Measurements from ENCODE around the gene DYSF.

DYSF gene

DNA sequence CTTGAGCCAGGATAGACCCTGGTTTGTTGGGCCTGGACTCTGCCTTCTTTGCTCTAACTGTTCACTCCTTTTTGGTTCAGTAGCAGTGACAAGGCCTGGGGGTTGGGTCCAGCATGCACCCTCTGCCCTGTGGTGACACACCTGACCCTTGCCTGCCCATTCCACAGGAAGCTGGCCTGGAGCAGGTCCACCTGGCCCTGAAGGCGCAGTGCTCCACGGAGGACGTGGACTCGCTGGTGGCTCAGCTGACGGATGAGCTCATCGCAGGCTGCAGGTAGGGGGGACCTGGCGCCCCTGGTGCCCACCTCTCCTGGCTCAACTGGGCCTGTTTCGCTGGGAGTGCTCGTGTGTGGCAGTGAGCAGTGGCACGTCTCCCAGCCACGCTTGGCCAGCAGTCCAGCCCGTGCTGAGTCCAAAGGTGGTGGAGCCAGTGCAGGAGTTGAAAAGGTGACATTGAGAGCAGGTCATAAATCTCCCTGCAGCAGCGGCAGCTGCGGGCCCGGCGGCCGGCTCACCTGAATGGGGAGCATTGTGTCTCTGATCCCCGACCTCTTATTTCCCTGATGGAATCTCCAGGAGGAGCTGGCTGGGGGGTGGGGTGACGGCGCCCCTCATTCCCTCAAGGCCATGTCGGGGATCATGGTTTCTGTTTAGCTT is 102.6 kb downstream of the DYSF start:
- DNase-seq = no peak

DNA sequence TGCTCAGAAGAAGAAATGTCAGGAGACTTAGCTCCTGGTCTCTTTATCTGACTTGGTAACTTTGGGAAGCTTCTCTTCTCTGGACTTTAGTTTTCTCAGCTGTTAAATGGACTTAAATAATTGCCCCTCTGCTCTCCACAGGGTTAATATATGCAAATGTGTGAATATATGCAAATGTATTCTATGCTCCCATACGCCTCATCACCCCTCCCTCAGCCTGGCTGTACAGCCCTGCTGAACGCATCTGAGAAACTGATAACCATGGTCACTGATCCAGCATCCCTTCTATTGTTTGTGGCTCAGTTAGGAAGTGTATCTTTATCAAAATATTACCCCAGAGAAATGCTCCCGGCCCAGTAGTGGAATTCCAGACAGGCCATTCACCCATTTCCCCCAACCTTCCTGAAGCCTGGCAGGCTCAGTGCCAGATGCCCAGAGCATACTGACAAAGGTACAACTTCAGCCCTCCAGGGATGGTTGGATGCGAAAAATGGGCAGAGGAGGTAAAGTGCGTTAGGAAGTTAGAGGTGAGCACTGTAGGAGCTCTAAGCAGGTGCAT is 103.4 kb downstream of the DYSF start:
- DNase-seq = no peak

DNA sequence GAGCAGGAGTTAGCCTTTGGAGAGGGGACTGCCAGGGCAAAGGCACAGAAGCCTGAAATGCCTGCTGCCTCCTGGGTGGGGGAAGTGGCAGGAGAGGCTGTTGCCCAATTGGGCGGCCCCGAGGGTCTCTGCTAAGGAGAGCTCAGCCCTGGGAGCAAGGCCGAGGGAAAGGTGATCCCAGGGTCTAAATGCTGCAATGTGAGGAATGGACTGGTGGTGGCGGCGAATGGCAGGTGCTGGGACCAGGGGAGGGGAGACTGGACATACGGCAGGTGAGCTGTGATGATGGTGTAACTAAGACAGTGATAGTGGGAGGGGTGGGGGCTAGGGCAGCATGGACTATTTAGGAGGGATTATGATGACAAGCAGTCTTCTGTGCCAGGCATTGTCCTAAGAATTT is 104.0 kb downstream of the DYSF start:
- no peak for DNase-seq

DNA sequence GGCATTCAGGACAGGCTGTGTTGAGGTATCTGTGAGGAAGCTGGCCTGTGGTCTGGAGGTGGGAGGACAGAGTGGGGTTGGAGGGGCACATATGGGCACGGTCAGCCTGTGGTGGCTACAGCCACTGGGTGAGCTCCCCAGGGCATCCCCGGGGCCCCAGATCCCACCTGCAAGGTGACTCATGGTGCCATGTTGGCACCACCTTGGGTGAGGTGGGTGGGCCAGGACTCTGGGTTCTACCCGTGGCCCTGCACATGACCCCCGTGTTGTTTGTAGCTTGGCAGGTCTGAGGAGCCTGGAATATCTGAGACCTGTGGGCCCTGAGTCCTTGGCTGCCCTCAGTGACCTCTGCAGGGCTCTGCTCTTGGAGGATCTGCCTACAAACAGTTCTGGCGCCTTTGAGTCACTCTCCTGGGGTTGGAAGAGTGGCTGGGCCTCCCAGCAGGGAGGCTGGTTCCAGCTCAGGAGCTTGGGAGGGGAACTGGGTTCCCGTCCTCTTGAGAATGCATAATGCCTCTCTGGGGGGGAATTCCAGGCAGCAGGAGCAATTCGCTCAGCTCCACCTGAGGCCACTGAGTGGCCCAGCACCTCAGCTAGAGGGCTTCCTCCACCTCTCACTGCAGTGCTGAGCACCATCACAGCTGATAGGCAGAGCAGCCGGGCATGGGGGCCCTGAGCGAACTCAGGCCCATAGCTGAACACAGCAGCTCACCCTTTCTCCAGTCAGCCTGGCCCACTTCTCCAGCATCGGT is 105.1 kb downstream of the DYSF start:
- no peak for DNase-seq

DNA sequence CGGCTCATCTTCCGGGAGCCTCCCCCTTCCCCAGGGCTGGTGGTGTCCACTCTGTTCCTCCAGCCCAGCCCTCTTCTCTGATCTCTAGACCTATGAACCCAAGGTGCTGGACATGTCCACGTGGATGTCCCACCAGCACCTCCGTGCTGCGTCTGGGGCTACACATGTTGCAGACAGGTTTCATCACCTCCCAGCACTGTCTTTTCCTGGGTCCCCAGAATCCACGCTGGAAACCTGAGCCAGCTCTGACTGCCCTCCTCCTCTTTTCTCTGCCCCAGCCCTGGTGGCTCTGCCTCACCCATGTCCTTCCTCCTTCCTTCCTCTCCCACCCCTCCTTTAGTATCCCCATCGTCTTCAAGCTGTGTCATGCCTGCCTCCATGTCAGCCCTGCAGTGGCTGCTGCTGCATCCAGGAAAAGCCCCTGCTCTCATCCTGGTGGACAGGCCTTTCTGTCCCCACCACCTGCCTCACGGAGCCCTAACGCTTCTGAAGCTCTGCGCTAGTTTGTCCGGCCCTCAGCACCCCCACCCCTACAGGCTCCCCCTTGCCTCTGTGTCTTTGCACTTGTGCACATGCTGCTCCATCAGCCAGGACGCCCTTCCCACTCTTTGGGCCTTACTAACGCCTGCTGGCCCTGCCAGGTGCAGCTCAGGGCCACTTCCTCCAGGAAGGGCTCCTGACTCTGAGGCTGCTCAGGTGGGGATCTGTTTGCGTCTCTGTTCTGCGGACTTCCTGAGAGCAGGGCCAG is 105.9 kb downstream of the DYSF start:
- no peak for DNase-seq

DNA sequence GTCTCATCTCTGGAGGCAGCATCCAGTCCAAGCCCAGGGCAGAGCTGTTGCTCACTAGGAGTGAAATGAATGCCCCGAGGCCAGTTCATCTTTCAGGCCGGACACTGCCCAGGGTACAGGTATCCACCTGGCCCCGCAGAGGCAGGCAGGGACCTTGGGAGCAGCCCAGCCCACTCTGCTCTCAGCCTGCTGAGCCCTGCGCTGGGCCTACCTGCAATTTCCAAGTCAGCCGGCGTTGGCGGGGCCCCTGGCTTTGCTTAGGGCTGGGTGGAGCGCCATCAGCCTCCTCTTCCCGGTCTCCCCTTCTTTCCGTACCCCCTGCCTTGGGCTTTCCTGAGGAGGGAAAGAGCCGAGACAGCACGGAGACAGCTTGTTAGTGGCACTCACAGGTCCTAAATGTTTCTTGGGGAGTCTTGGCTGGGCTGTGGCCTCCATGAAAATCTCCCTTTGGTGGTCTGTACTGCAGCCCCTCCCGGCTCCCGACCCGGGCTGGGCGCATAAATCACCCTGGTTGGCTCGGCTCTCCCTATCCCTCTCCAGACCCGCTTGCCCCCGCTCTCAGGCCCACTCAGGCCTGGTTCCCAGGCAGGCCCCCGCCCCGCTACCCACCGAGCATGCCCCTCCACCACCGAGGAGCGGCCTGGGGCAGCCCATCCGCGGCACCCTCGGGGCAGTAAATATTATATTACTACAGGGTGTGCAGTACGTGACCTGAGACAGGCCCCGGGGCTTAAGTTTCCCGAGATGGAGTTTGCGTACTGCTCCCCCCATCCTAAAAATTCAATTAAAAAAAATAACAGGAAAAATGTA is 106.7 kb downstream of the DYSF start:
- DNase-seq = no peak

DNA sequence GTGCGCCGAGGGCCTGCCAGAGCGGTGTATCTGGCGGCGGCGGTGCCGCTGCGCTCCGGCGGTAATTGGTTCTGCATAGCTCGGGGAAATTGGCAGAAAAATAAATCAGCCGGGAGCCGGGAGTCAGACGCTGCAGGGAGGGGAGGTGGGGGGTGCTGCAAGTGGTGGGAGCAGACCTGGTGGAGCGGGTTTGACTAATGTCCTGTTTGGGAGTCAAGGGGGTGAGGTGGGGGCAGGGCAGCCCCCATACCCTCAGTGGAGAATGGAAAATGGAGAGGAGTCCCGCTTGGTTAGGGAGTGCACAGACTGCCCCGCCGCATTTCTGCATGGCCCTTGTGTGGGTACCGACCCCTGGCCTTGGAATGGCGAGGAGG is 107.3 kb downstream of the DYSF start:
- no peak for DNase-seq

DNA sequence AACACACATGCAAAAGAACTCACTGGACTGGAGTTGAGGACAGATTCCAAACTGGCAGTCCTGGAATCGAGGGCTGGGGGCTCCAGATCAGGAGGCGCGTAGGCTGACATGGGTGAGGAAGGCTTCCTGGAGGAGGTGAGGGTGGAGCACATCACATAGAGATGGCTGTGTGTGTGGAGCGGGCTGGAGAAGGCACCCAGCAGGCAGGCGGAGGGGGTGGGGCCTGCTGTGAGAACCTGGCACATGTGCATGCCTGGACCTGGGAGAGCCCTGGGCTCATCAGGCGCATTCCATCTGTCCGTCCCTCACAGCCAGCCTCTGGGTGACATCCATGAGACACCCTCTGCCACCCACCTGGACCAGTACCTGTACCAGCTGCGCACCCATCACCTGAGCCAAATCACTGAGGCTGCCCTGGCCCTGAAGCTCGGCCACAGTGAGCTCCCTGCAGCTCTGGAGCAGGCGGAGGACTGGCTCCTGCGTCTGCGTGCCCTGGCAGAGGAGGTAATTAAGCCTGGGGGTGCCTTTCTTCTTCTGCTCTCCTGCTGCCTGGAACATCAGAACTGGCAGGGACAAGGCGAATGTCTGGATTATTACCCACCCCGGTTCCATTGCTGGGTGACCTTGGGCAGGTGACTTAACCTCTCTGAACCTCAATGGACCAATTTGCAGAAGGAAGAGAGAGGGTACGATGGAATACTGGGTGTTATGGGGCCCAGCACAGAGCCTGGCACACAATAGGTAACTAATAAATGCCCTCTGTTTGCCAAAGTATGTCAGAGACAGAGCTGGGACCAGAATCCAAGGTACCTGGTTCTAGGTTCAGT is 108.3 kb downstream of the DYSF start:
- no peak for DNase-seq

DNA sequence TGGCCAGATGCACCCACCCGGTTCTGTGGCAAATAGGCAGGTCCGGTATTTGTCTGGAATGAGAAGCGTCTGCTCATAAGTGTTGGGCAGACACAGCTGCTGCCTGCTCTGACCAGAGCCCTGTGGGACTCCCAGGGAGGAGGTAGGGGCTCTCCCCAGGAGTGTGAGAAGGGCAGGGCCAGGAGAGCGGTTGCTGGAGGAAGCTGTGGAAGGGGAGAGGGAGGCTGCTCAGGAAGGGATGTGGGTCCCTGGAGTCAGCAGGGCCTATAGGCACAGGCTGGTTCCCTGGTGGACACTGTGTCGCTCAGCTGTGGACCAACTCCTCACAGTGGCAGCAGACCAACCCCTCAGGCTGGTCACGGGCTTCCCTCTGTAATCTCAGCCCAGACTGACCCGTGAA is 109.2 kb downstream of the DYSF start:
- no peak for DNase-seq

DNA sequence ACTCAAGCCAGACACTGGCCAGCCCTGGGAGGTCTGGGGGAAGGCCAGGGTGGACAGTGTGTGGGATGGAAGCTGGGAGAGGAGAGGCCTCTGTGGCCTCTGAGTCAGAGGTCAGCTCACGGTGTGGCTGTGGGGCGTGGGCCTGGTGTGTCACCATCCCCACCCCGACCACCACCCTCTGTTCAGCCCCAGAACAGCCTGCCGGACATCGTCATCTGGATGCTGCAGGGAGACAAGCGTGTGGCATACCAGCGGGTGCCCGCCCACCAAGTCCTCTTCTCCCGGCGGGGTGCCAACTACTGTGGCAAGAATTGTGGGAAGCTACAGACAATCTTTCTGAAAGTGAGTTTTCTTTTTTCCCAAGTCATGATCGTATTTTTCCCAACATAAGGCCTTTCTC is 110.5 kb downstream of the DYSF start:
- DNase-seq = no peak

DNA sequence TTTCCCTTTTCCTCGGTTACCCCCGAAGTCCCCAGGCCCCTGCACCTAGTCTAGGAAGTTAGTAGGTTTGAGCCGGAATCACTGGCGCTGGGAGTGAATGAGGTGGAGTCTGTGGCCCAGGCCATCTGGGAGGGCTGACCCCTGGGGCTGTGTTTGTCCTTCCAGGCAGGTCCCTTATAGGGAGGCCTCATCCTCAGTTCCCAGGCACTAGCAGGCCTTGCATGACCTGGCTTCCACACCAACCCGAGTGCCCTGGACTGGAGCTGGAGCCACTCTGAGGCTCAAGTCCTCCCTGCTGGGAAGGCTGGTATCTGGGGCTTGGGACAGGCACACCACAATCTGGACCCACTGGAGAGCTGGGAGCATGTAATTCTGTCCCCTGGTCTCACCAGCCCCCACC is 111.0 kb downstream of the DYSF start:
- no peak for DNase-seq

DNA sequence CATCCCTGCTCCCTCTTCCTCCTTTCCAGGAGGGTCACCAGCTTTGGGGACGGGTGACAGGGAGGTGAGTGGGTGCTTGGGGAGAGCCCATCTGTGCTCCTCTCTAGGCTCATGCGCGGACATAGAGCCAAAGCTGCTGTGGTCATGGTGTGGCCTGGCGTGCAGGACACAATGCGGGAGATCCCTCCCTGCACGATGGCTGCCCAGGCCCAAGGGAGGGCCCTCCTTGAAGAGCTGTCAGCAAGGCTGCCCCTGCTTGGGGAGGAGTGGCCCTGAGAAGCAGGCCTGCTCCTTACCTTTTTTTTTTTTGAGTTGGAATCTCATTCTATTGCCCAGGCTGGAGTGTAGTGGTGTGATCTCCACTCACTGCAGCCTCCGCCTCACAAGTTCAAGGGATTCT is 111.4 kb downstream of the DYSF start:
- DNase-seq = no peak

DNA sequence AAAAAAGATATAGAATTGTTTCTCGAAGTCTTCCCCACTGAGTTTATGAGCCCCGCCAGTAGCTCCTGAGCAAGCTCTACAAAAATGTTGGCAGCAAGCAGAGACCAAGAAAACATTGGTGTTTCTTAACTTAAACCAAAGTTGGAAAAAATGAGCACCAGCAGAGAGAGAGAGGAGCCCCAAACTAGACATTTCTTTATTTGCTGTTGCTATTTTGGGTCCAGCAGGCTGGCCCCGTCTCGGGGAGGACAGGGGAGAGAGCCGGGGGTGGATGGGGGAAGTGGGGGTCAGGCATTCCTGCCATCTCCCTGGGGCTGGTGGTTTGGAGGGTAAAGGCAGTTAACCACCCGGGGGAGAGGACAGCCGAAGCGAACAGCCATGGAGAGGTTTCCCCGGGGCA is 113.0 kb downstream of the DYSF start:
- no peak for DNase-seq

DNA sequence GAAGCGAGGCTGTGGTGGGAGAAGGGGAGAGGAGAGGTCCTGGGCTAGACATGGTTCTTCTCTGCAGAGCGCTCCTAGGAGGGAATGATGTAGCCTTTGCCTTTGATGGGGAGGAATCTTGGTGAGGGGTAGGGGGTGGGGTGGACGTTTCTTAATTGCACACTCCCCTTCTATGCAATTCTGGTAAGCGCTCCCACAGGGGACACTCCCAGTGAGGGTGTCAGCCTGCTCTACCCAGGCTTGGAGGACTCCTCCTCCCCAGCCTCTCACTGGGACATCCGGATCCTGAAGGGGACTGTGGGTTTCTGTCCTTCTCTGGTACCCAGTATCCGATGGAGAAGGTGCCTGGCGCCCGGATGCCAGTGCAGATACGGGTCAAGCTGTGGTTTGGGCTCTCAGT is 114.3 kb downstream of the DYSF start:
- DNase-seq = no peak

DNA sequence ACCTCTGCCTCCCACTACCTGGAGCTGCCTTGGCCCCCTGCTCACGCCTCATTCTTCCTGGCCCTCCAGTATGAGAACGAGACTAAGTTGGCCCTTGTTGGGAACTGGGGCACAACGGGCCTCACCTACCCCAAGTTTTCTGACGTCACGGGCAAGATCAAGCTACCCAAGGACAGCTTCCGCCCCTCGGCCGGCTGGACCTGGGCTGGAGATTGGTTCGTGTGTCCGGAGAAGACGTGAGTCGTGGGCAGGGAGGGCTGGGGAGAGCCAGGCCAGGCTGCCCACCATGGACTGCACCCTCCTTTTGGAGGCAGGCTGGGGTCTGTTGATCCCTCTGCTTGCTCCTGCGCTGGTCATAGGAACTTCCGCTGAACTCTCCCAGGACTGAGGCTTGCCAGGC is 114.7 kb downstream of the DYSF start:
- DNase-seq = no peak

DNA sequence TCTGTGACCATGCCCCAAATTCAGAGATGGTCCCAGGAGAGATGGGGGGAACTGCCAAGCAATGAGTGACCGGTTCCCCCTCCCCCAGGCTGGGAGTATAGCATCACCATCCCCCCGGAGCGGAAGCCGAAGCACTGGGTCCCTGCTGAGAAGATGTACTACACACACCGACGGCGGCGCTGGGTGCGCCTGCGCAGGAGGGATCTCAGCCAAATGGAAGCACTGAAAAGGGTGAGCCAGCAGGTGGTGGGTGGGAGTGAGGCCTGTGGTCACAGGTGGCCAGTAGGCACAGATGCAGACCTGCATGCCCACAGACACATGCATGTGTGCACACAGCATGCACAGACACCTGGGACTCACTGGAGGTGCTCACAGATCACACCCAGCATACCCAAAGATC is 117.2 kb downstream of the DYSF start:
- DNase-seq = no peak

DNA sequence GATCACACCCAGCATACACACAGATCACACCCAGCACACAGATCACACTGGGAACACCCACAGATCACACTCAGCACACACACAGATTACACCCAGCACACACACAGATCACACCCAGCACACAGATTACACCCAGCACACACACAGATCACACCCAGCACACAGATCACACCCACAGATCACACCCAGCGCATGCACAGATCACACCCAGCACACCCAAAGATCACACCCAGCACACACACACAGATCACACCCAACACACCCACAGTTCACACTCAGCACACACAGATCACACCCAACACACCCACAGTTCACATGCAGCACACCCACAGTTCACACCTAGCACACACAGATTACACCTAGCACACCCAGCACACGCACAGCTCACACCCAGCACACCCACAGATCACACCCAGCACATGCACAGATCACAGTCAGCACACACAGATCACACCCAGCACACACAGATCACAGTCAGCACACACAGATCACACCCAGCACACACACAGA is 117.6 kb downstream of the DYSF start:
- no peak for DNase-seq

DNA sequence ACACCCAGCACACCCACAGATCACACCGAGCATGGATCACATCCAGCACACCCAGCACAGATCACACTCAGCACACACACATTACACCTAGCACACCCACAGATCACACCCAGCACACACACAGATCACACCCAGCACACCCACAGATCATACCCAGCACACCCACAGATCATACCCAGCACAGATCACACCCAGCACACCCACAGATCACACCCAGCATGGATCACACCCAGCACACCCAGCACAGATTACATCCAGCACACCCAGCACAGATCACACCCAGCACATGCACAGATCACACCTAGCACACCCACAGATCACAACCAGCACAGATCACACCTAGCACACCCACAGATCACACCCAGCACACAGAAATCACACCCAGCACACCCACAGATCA is 118.6 kb downstream of the DYSF start:
- DNase-seq = no peak

DNA sequence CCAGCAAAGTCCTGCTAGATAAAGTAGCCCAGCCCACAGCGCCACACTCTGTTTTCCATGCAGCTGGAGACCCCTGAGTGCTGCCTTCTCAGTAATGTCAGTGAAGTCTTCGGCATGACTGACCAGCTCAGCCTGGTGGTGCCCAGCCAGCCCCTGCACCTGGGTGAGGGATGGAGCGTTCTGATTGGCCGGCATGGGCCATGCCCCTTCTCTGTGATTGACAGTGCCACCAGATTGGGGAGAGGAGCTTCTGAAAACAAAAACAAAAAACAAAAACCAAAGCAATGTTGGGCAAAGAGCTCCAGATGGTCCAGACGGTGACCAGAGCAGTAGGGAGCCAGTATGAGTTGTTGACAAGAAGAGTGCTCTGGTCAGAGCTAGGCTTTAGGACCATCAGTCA is 122.6 kb downstream of the DYSF start:
- DNase-seq = no peak

DNA sequence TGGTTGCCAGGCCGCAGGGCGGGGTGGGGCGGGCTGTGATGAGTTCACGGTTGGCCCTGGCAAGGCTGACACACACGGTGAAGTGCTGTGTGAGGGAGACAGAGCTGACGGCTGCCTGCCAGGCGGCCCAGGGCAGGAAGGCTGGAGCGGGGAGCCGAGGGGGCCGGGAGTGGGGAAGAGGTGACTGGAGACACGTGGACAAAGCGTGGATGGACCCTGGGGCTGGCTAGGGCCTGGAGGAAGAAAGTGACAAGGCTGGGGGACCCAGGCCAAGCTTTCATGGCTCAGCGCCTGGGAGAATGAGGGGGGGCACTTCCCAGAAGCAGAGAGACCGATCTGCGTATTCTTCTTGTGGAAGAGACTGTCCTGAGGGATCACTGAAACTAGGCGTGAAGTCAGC is 123.2 kb downstream of the DYSF start:
- no peak for DNase-seq

DNA sequence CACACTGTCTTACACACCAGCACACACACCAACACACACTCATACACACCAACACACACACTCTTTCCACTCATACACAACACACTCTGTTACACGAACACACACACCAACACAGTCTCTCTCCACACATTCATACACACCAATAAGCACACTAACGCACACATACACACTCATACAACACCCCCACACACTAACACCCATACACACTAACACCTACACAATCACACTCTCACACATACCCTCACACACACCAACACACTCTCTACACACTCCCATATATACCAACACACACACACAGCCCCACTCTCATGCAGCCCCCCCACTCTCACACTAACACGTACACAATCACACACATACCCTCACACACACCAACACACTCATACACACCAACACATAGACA is 123.8 kb downstream of the DYSF start:
- no peak for DNase-seq

DNA sequence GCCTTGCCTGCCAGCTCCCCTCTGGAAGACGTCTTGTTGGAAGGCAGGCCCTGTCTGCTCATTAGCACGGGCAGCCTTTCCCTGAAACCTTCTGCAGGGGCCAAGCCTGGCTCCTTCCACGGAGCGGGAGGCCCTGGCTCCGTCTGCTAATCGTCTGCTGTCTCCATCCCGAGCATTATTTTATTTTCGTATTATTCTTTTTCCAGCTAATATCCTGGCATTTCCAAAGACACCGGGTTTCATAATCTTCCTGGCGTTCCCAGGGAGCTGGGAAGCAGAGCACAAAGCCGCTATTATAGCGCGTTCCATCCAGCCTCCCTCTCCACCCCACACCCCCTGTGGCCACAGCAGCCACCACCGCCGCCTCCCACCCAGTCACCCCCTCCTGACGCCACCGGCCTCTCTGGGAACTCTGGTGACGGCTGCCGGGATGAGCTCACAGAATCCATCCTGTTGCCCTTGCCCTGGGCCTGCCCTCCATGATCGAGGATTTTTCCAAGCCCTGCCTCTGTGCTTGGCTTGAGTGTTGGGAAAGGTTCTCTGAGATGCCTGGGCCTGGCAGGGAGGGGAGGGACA is 125.5 kb downstream of the DYSF start:
- no peak for DNase-seq
